ENCODE data around the gene KCNK2. TPM values are rescaled to one million over a fixed set of nuclear protein-coding genes. Genes with fewer than 3 reads are reported as not detected.

Gene KCNK2
- total and polyA plus RNA-seq, 2 of the 4 experiments (the other 2 are of a cell fraction), result 45.9 to 86.9 TPM

GRCh38 chr1:215114154-215114933, 31.8 kb downstream of the KCNK2 start:
- WGBS, 2 experiments (ENCODE audit: extremely low coverage in 2 of 2, insufficient read length in 1 of 2), result no CpG with 5 or more reads among the region's 2 CpGs
- no peaks in the 10 kb centered on the region for H3K9me3 ChIP-seq (ENCODE audit: control insufficient read depth, insufficient read depth, low read length)
- H3K4me2 ChIP-seq (ENCODE audit: low read depth, low read length), result peak overlapping the region; percentile 70
- TF ChIP-seq USF2 (IDR thresholded peaks at IDR 0.05; ENCODE audit: low read depth, low read length) (no peak), BHLHE40 (IDR thresholded peaks at IDR 0.05; ENCODE audit: low read depth, low read length) (no peak), MXI1 (IDR thresholded peaks at IDR 0.05; ENCODE audit: borderline replicate concordance, low read depth, low read length) (no peak), ELK1 (IDR thresholded peaks at IDR 0.05; ENCODE audit: borderline replicate concordance, low read depth, low read length) (no peak), RFX5 (IDR thresholded peaks at IDR 0.05; ENCODE audit: low read depth, low read length) (no peak), CTCF (conservative IDR thresholded peaks at IDR 0.05; ENCODE audit: low read depth, low read length) (no peak), POLR2A (IDR thresholded peaks at IDR 0.05; ENCODE audit: low read depth, low read length) (no peak), RCOR1 (IDR thresholded peaks at IDR 0.05; ENCODE audit: insufficient replicate concordance, low read length) (no peak), MAFK (IDR thresholded peaks at IDR 0.05; ENCODE audit: low read depth, low read length) (no peak), FOS (IDR thresholded peaks at IDR 0.05; ENCODE audit: low read depth, low read length) (0 out of 2 replicates have a peak, but pooled peaks have one; percentile 2), MAZ (IDR thresholded peaks at IDR 0.05; ENCODE audit: borderline replicate concordance, low read depth, low read length) (no peak), SMC3 (IDR thresholded peaks at IDR 0.05; ENCODE audit: low read depth, low read length) (no peak), CHD1 (IDR thresholded peaks at IDR 0.05; ENCODE audit: low read depth, low read length) (no peak), RAD21 (IDR thresholded peaks at IDR 0.05; ENCODE audit: low read length) (no peak), CEBPB (IDR thresholded peaks at IDR 0.05; ENCODE audit: low read depth, low read length) (peak; percentile 81)
- H3K36me3 ChIP-seq (ENCODE audit: control insufficient read depth, insufficient read depth, low read length), result no peaks in the 10 kb centered on the region
- no peak overlapping the region for H3K27ac ChIP-seq (ENCODE audit: insufficient read depth, low read length)
- H2AK9ac ChIP-seq (replicated peaks; ENCODE audit: low read depth, low read length, poor library complexity), result no peak overlapping the region
- dilution Hi-C loops (cut with HindIII; ENCODE audit: low sequenced_read_pairs, unreplicated experiment), result no loop called here
- peak overlapping the region; percentile 15 for H2AK5ac ChIP-seq (ENCODE audit: low read depth, low read length)
- H3K27me3 ChIP-seq (ENCODE audit: control insufficient read depth, insufficient read depth, low read length), result no peaks in the 10 kb centered on the region
- peak overlapping the region in 1 of 2 experiments; percentile 25; a peak in 1 of 4 replicates for H4K8ac ChIP-seq (ENCODE audit: low read depth in 2 of 2, low read length in 2 of 2)
- H3K9me1 ChIP-seq (ENCODE audit: insufficient read depth, low read length), result peaks cover 3% of the 10 kb centered on the region; the same call in 1 of the 2 replicates
- H3K4me1 ChIP-seq (ENCODE audit: control insufficient read depth, insufficient read depth, low read length), result no peaks in the 10 kb centered on the region
- peak overlapping the region; percentile 10; the same call in 1 of the 2 replicates for H2BK20ac ChIP-seq (ENCODE audit: low read depth, low read length)
- no peak overlapping the region; the same call in 1 of the 2 replicates for H3K23ac ChIP-seq (ENCODE audit: low read depth, low read length)
- DNase-seq, result peak; percentile 90
- POLR2A ChIA-PET (ENCODE audit: unreplicated experiment), result no interaction called here
- H2BK120ac ChIP-seq (ENCODE audit: low read depth, low read length), result peak overlapping the region; percentile 37; the same call in 1 of the 2 replicates
- peak; percentile 84 for ATAC-seq (ENCODE audit: low read depth)
- H3K4me3 ChIP-seq (ENCODE audit: insufficient read depth, low read depth, low read length), result no peak overlapping the region
- no TSS peak for BruUV-seq (replicated peaks)
- no peak overlapping the region for H4K5ac ChIP-seq (ENCODE audit: low read depth, low read length)
- H3K4ac ChIP-seq (ENCODE audit: low read depth, low read length), result no peak overlapping the region
- in situ Hi-C loops (cut with MboI; ENCODE audit: low sequenced_read_pairs), result no loop called here
- H4K20me1 ChIP-seq (ENCODE audit: insufficient read depth, low read length), result peaks cover 5% of the 10 kb centered on the region; the same call in 1 of the 2 replicates
- H2BK15ac ChIP-seq (ENCODE audit: low read depth, low read length), result peak overlapping the region; percentile 66; the same call in 1 of the 3 replicates
- H4K91ac ChIP-seq (ENCODE audit: insufficient read depth, low read depth, low read length), result no peak overlapping the region
- no peak overlapping the region for H2BK5ac ChIP-seq (ENCODE audit: low read depth, low read length, poor library complexity, severe bottlenecking)
- peaks cover 0 to 9% of the 10 kb centered on the region in 2 experiments; a peak in 1 of 4 replicates for H3K79me1 ChIP-seq (ENCODE audit: low read depth in 1 of 2, low read length in 2 of 2)
- H3K56ac ChIP-seq (ENCODE audit: extremely low read depth, insufficient read depth, low read length), result no peak overlapping the region
- intact Hi-C loops (cut with micrococcal nuclease), result no loop called here
- no peak overlapping the region for H3K18ac ChIP-seq (ENCODE audit: low read depth, low read length)
- no peak overlapping the region for H3K9ac ChIP-seq (ENCODE audit: low read depth, low read length)
- CTCF ChIA-PET, result no interaction called here
- H3K14ac ChIP-seq (replicated peaks; ENCODE audit: low read depth, low read length), result no peak overlapping the region
- H2AFZ ChIP-seq (replicated peaks; ENCODE audit: low read length, poor library complexity), result no peak overlapping the region
